Measurements from ENCODE around the gene GAGE10. TPM values are rescaled to one million over a fixed set of nuclear protein-coding genes. Genes with fewer than 3 reads are reported as not detected.
A peak's percentile ranks its signal among the peaks of the same experiment; 100 is the strongest.

GAGE10 gene
- total and polyA plus RNA-seq, 9 of the 15 experiments (the other 6 are each of a cell fraction or from before 2014, with no cell fraction given): 0.80 to 3.1 (median 0.96) TPM; not detected in 4

DNA sequence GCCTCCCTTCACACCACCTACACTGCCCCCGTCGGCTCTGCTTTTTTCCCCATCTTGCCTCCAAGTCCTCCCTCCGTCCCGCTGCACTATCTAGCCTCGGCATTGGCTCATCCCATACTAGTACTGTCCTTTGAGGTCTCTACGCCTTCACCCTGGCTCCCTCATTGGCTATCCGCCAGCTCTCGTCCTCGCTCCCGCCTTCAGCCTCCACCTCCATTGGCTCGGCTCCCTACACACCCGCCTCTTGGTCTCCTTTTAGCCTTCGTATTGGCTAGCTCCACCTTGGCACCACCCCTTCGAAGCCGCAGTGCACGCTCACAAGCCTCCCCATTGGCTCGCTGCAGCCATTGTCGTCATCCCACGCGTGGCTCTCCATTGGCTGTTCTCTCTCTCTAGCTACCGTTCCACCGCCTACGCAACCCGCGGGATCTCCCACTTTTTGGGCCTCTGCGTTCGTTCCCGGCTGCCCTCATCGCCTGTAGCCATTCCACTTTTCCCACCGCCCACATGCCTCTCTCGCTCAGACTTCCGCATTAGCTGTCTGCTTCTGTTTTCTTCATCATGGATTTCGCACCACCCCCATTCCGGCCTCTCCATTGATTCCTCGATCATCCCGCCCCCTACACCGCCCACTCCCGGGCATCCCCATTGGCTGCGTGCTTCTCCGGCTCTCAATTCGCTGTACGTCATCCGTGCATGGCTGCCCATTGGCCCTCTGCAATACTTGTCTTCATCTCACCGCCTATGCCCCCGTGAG lies 34.3 kb upstream of the GAGE10 start (continued):
- TF ChIP-seq, protein P1, sequence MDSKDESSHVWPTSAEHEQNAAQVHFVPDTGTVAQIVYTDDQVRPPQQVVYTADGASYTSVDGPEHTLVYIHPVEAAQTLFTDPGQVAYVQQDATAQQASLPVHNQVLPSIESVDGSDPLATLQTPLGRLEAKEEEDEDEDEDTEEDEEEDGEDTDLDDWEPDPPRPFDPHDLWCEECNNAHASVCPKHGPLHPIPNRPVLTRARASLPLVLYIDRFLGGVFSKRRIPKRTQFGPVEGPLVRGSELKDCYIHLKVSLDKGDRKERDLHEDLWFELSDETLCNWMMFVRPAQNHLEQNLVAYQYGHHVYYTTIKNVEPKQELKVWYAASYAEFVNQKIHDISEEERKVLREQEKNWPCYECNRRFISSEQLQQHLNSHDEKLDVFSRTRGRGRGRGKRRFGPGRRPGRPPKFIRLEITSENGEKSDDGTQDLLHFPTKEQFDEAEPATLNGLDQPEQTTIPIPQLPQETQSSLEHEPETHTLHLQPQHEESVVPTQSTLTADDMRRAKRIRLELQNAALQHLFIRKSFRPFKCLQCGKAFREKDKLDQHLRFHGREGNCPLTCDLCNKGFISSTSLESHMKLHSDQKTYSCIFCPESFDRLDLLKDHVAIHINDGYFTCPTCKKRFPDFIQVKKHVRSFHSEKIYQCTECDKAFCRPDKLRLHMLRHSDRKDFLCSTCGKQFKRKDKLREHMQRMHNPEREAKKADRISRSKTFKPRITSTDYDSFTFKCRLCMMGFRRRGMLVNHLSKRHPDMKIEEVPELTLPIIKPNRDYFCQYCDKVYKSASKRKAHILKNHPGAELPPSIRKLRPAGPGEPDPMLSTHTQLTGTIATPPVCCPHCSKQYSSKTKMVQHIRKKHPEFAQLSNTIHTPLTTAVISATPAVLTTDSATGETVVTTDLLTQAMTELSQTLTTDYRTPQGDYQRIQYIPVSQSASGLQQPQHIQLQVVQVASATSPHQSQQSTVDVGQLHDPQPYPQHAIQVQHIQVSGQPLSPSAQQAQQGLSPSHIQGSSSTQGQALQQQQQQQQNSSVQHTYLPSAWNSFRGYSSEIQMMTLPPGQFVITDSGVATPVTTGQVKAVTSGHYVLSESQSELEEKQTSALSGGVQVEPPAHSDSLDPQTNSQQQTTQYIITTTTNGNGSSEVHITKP (IDR thresholded peaks at IDR 0.05; ENCODE audit: partially characterized antibody): peak; percentile 95
- TF ChIP-seq ZNF77 (CRISPR knock-in tag; IDR thresholded peaks at IDR 0.05) (no peak), BDP1 (IDR thresholded peaks at IDR 0.05; ENCODE audit: insufficient read depth, insufficient read length) (no peak), BACH1 (tag; IDR thresholded peaks at IDR 0.05) (no peak), CCAR2 (IDR thresholded peaks at IDR 0.05; ENCODE audit: low read depth, low read length) (no peak), RFX7 (CRISPR knock-in tag; IDR thresholded peaks at IDR 0.05) (no peak), NEUROD1 (IDR thresholded peaks at IDR 0.05; ENCODE audit: borderline replicate concordance, low read depth, low read length, partially characterized antibody) (peak; percentile 92), ZNF212 (CRISPR knock-in tag; IDR thresholded peaks at IDR 0.05) (no peak), FOXJ3 (CRISPR knock-in tag; IDR thresholded peaks at IDR 0.05) (no peak)
- TF ChIP-seq, protein P2, sequence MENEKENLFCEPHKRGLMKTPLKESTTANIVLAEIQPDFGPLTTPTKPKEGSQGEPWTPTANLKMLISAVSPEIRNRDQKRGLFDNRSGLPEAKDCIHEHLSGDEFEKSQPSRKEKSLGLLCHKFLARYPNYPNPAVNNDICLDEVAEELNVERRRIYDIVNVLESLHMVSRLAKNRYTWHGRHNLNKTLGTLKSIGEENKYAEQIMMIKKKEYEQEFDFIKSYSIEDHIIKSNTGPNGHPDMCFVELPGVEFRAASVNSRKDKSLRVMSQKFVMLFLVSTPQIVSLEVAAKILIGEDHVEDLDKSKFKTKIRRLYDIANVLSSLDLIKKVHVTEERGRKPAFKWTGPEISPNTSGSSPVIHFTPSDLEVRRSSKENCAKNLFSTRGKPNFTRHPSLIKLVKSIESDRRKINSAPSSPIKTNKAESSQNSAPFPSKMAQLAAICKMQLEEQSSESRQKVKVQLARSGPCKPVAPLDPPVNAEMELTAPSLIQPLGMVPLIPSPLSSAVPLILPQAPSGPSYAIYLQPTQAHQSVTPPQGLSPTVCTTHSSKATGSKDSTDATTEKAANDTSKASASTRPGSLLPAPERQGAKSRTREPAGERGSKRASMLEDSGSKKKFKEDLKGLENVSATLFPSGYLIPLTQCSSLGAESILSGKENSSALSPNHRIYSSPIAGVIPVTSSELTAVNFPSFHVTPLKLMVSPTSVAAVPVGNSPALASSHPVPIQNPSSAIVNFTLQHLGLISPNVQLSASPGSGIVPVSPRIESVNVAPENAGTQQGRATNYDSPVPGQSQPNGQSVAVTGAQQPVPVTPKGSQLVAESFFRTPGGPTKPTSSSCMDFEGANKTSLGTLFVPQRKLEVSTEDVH (IDR thresholded peaks at IDR 0.05; ENCODE audit: low read depth, partially characterized antibody): peak; percentile 62
- TF ChIP-seq, protein P3, sequence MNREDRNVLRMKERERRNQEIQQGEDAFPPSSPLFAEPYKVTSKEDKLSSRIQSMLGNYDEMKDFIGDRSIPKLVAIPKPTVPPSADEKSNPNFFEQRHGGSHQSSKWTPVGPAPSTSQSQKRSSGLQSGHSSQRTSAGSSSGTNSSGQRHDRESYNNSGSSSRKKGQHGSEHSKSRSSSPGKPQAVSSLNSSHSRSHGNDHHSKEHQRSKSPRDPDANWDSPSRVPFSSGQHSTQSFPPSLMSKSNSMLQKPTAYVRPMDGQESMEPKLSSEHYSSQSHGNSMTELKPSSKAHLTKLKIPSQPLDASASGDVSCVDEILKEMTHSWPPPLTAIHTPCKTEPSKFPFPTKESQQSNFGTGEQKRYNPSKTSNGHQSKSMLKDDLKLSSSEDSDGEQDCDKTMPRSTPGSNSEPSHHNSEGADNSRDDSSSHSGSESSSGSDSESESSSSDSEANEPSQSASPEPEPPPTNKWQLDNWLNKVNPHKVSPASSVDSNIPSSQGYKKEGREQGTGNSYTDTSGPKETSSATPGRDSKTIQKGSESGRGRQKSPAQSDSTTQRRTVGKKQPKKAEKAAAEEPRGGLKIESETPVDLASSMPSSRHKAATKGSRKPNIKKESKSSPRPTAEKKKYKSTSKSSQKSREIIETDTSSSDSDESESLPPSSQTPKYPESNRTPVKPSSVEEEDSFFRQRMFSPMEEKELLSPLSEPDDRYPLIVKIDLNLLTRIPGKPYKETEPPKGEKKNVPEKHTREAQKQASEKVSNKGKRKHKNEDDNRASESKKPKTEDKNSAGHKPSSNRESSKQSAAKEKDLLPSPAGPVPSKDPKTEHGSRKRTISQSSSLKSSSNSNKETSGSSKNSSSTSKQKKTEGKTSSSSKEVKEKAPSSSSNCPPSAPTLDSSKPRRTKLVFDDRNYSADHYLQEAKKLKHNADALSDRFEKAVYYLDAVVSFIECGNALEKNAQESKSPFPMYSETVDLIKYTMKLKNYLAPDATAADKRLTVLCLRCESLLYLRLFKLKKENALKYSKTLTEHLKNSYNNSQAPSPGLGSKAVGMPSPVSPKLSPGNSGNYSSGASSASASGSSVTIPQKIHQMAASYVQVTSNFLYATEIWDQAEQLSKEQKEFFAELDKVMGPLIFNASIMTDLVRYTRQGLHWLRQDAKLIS (CRISPR knock-in tag; IDR thresholded peaks at IDR 0.05): no peak
- TF ChIP-seq, protein P4, sequence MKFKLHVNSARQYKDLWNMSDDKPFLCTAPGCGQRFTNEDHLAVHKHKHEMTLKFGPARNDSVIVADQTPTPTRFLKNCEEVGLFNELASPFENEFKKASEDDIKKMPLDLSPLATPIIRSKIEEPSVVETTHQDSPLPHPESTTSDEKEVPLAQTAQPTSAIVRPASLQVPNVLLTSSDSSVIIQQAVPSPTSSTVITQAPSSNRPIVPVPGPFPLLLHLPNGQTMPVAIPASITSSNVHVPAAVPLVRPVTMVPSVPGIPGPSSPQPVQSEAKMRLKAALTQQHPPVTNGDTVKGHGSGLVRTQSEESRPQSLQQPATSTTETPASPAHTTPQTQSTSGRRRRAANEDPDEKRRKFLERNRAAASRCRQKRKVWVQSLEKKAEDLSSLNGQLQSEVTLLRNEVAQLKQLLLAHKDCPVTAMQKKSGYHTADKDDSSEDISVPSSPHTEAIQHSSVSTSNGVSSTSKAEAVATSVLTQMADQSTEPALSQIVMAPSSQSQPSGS (CRISPR knock-in tag; IDR thresholded peaks at IDR 0.05): no peak
- TF ChIP-seq, protein P5, sequence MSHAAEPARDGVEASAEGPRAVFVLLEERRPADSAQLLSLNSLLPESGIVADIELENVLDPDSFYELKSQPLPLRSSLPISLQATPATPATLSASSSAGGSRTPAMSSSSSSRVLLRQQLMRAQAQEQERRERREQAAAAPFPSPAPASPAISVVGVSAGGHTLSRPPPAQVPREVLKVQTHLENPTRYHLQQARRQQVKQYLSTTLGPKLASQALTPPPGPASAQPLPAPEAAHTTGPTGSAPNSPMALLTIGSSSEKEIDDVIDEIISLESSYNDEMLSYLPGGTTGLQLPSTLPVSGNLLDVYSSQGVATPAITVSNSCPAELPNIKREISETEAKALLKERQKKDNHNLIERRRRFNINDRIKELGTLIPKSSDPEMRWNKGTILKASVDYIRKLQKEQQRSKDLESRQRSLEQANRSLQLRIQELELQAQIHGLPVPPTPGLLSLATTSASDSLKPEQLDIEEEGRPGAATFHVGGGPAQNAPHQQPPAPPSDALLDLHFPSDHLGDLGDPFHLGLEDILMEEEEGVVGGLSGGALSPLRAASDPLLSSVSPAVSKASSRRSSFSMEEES (CRISPR knock-in tag; IDR thresholded peaks at IDR 0.05): no peak
